Activated effector memory CD4-positive, alpha-beta T cell treated with anti-CD3 and anti-CD28 coated beads, Interleukin-2, amount 50 U/mL, for 16 hours (primary cell): ENCODE data around the gene CDKN1C.
"Not testable (repeated sequence)": the region's sequence is repeated elsewhere in the genome, so short reads cannot be mapped to it uniquely, and the experiment has no call there.

Source experiments
- DNase-seq: peaks from one replicate; pipeline ENCODE4 v3.0.0-alpha.2; 2020

The CDKN1C gene

GRCh38 chr11:2922655-2923054 is 37.1 kb upstream of the CDKN1C start:
- DNase-seq: no peak

DNA sequence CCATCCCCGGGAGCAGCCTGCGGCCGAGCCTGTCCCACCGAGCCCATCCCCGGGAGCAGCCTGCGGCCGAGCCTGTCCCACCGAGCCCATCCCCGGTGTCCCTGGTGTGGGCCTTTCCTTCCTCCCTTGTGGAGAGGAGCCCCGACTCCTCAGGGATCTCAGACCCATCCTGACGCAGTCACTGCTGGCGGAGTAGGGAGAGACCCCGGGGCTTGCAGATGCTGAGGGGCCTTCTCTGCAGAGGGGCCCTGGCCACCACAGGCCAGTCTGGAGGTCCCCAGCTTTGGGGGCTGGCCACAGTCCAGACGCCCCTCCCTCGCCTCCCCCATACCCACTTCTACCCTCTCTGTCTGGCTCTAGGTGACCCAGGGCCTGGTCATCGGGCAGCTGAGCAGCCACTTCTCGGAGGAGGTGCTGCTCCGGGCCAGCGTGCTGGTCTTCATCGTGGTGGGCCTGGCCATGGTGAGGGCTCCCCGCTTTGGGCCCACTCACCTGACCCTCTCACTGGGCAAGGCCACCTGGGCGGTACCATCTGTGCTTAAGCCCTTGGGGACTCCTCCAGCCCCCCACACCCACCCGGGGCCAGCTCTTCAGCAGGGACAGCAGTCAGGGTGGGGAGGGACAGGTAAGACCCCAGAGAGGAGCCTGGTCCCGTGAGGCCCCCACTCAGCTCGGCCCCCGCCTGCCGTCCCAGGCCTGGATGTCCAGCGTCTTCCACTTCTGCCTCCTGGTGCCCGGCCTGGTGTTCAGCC is 36.3 kb upstream of the CDKN1C start:
- DNase-seq: no peak

DNA sequence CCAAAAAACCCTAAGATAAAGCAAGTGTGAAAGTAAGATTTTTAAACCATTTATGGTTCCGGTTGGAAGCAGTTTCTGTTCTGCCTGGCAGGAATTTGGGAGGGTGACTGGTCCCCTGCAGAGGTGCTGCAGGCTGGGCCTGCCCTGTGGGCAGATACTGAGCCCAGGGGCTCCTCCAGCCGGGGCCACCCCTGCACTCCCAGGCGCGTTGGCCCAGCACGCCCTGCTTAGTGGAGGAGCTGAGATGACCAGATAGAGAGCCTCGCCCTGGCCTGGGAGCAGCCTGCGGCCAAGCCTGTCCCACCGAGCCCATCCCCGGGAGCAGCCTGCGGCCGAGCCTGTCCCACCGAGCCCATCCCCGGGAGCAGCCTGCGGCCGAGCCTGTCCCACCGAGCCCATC is 35.7 kb upstream of the CDKN1C start:
- DNase-seq: no peak

GRCh38 chr11:2920343-2920742 is 34.8 kb upstream of the CDKN1C start:
- no peak for DNase-seq

DNA sequence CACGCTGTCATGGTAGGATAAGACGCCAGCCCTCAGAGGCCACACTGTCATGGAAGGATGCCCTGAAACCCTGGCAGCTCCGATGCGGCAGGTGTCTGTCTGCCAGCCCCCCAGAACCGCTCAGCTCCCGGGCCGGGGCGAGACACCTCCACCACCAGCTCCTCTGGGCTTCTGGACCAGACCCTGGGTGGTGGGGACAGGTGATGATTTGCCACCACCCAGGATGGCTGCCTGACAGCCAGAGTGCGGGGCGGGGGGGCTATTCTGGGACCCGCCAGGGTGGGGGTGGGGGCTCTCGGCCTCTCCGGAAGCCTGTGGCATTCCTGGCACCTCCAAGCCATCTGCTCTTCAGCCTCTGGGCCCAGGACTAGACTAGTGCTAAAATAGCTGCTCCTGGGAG is 34.3 kb upstream of the CDKN1C start:
- no peak for DNase-seq

DNA sequence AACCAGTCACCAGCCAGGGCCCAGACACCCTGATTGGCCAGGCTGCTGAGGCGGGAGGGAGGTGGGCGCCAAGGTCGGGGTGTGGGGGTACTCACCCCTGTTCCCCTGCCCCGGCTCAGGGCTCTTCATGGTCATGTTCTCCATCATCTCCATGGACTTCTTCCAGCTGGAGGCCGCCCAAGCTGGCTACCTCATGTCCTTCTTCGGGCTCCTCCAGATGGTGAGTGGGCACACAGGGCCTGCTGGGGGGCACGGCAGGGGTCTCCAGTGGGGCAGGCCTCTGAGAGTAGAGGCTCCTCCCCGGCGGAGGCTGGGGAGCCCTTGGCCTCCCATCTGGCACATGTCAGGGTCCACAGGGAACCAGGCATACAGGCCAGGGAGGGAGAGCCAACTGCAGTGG is 33.6 kb upstream of the CDKN1C start:
- DNase-seq: no peak

DNA sequence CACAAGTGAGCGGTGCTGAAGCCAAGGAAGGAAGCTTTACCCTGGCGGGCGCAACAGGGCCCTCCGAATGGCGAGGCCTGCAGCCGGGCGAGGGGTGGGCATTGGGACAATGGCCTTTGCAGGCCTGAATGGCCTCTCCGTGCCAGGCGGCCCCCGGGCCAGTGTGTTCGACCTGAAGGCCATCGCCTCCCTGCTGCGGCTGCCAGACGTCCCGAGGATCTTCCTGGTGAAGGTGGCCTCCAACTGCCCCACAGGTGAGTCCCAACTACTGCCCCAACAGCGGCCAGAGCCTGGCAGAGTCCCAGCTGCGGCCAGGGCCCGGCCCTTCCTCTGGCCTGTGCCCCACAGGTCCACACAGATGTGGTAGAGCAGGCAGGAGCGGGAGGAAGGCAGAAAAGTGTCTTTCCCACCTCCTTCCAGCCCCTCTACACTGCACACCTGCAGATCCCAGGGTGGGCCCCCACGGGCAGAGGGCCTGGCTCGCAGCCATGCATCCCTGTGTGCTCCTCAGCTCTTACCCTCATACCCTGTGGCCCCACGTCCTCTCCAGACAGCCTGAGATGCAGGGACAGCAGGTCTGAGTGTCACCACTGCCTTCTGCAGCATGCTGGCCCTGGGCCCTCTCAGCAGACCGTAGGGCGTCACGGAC is 32.4 kb upstream of the CDKN1C start:
- no peak for DNase-seq

- DNase-seq: no peak
Measured at GRCh38 chr11:2916892-2917645, 31.5 kb upstream of the CDKN1C start.

DNA sequence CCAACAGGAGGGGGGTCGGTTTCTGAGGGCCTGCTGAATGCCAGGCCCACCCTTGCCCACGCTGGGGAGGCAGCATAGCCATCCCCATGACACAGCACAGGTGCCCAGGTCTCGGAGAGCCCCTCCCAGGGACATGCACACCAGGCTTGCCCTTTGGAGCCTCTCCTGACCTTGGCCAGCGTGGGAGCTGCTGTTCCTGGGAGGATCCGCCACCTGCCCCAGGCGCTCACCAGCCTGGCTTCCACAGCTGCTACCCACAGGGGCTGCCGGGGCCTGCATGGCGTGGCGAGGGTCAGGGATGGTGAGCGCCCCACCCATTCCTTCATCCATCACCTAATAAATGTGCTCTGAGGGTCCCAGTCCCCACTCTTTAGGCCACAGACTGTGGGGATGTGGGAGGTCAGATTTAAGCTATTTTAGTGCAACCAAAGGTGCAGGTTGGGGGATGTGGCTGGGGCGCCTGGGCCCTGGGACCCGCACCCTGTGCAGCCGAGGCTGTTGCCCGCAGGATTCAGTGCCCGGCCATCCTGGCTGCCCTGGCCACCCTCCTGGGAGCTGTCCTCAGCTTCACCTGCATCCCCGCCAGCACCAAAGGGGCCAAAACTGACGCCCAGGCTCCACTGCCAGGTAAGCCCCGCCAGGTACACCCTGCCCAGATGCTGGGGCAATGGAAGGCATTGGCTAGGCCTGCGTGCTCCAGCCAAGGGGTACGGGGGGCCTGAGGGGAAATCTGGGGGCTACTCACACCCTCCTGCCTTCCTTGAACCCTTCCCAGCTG is 30.7 kb upstream of the CDKN1C start:
- no peak for DNase-seq

GRCh38 chr11:2915473-2915872 is 29.9 kb upstream of the CDKN1C start:
- DNase-seq: no peak

DNA sequence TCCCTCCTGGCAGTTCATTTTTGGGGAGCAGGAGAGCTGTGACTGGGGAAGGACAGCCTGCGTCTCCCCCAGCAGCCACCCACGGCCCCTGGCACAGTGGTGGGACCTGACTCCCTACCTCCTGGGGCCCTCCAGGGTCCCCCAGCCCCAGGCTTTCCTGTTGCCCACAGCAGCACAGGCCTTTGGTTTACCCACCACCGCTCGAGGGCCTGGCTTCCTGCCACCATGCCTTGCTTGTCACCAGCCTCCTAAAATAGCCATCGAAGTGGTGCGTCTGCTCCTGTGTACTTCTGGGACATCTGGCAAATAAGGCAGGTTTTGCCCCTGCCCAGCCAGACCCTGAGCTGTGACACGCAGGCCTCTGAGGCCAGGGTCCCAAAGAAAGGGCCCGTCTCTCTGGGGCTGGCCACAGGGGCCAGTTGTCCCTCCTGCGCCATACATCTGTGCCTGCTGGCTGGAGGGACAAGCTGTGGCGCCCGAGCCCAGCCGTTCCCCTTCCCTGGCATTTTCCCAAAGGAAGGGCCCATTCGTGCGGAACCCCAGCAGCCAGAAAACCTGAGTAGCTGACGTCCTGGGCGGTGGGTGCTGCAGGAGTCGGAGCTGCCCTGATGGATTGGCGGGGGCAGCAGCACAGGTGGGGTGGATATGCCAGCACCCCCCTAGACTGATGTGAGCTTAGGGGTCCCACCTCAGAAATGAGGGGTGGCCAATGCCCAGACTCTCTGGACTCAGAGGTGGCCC is 29.1 kb upstream of the CDKN1C start:
- DNase-seq: no peak

- no peak for DNase-seq
Measured at GRCh38 chr11:2913776-2914175, 28.2 kb upstream of the CDKN1C start.

DNA sequence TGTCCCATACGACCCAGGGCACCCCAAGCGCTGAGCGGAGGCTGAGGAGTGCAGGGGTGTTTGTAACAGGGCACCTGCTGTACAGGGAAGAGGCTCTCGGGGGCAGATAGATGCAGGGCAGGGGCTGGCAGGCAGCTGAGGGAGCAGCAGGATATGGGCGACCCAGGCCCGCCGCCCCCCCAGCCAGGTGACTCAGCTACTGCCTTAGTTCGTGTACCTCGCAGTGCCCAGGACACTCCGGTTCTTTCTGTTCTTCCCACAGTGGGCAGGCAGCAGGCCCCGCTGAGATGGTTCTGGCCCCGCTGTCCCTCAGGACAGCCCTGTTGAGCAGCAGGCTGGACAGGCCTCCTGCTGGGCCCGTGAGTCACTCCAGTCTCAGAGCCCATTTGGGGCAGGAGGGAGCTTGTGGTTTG is 27.4 kb upstream of the CDKN1C start:
- DNase-seq: no peak

DNA sequence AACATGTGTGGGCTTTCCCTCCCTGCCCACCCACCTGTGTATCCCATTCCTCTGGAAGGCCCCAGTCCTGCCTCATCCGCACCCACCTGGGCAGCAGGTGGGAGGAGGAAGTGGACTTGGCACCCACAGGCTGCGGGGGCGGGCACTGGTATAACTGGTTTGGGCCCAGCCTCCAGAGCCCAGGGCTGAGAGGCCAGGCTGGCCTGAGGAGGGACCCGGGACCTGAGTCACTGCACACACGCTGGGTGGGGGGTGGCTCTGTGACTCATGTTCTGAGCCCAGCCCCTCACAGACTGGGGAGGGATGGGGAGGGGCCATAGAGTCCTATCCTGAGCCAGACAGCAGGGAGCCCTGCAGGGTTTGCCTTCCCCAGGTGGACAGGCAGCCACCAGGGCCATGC is 26.9 kb upstream of the CDKN1C start:
- no peak for DNase-seq

- DNase-seq: no peak
Measured at GRCh38 chr11:2911785-2912391, 26.3 kb upstream of the CDKN1C start.

DNA sequence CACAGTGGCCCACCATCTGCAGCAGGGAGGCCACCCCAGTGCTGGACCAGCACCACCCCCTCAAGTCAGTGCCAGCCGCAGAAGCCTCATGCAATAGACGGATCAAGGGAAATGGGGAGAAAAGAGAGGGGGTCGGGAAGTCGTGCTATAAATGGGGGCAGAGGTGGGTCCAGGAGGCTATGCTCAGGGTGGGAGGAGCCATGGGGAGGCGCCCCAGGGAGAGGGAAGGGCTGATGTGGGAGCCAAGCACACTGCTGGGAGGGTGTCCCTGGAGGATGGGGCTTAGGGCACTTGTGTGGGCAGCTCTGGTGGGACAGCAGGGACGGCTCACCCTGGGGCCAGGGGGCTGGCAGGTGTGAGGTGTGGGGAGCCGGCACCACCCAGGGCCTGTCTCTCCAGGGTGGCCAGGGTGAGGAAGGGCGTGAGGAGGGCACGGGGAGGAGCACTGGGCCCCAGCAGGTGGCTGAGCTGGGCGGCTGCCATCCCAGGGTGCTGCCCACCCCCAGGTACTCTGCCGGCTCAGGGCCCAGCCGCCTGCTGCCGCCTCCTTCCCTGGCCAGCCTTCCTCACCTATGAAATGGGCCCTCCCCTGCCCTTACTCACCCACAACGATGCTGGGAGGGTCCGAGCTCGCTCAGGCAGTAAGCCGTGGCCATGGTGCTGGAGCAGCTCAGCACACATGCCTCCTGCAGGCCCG is 25.7 kb upstream of the CDKN1C start:
- no peak for DNase-seq

- no peak for DNase-seq
Measured at GRCh38 chr11:2910401-2910955, 24.9 kb upstream of the CDKN1C start.

- no peak for DNase-seq
Measured at GRCh38 chr11:2909133-2909902, 23.7 kb upstream of the CDKN1C start.

- DNase-seq: no peak
Measured at GRCh38 chr11:2908130-2908529, 22.6 kb upstream of the CDKN1C start.

GRCh38 chr11:2905299-2905698 is 19.7 kb upstream of the CDKN1C start:
- DNase-seq: not testable (repeated sequence)
